Measurements from ENCODE around the gene HMCN2. TPM values are rescaled to one million over a fixed set of nuclear protein-coding genes. Genes with fewer than 3 reads are reported as not detected.

HMCN2 gene
- total and polyA plus RNA-seq, 2 of the 4 experiments (the other 2 are of a cell fraction), result 0.02 TPM; not detected in 1

DNA sequence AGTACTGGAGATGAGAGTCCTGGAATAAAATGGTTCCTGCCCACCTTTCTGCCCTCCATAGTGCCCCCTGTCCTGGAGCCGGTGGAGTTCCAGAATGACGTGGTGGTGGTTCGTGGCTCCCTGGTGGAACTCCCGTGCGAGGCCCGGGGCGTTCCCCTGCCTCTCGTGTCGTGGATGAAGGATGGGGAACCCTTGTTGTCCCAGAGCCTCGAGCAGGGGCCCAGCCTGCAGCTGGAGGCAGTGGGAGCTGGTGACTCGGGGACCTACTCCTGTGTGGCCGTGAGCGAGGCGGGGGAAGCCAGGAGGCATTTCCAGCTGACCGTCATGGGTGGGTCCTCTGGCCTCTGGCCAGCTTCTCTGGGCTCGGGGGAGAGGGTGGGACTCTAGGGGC lies 128.1 kb downstream of the HMCN2 start:
- no peak overlapping the region for H2BK5ac ChIP-seq (ENCODE audit: low read depth, low read length, poor library complexity, severe bottlenecking)
- H3K9me3 ChIP-seq (ENCODE audit: control insufficient read depth, insufficient read depth, low read length), result peaks cover 2% of the 10 kb centered on the region; the same call in 1 of the 2 replicates
- no peak overlapping the region for H2BK20ac ChIP-seq (ENCODE audit: low read depth, low read length)
- in situ Hi-C loops (cut with MboI; ENCODE audit: low sequenced_read_pairs), result no loop called here
- POLR2A ChIA-PET (ENCODE audit: unreplicated experiment), result no interaction called here
- no peak overlapping the region for H2BK120ac ChIP-seq (ENCODE audit: low read depth, low read length)
- CTCF ChIA-PET, result no interaction called here
- no peak overlapping the region for H3K56ac ChIP-seq (ENCODE audit: extremely low read depth, insufficient read depth, low read length)
- no peak overlapping the region for H3K27ac ChIP-seq (ENCODE audit: insufficient read depth, low read length)
- TF ChIP-seq, protein P1, sequence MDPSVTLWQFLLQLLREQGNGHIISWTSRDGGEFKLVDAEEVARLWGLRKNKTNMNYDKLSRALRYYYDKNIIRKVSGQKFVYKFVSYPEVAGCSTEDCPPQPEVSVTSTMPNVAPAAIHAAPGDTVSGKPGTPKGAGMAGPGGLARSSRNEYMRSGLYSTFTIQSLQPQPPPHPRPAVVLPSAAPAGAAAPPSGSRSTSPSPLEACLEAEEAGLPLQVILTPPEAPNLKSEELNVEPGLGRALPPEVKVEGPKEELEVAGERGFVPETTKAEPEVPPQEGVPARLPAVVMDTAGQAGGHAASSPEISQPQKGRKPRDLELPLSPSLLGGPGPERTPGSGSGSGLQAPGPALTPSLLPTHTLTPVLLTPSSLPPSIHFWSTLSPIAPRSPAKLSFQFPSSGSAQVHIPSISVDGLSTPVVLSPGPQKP (IDR thresholded peaks at IDR 0.05; ENCODE audit: borderline replicate concordance, low read depth, low read length), result no peak
- TF ChIP-seq FOS (IDR thresholded peaks at IDR 0.05; ENCODE audit: low read depth, low read length) (no peak), BHLHE40 (IDR thresholded peaks at IDR 0.05; ENCODE audit: low read depth, low read length) (no peak), SMC3 (IDR thresholded peaks at IDR 0.05; ENCODE audit: low read depth, low read length) (no peak), RFX5 (IDR thresholded peaks at IDR 0.05; ENCODE audit: low read depth, low read length) (no peak), NFE2L2 (IDR thresholded peaks at IDR 0.05; ENCODE audit: low read depth, low read length) (no peak), RCOR1 (IDR thresholded peaks at IDR 0.05; ENCODE audit: insufficient replicate concordance, low read length) (no peak), POLR2A (IDR thresholded peaks at IDR 0.05; ENCODE audit: low read depth, low read length) (no peak), RAD21 (IDR thresholded peaks at IDR 0.05; ENCODE audit: low read length) (no peak), CHD1 (IDR thresholded peaks at IDR 0.05; ENCODE audit: low read depth, low read length) (no peak)
- TF ChIP-seq, protein P2, sequence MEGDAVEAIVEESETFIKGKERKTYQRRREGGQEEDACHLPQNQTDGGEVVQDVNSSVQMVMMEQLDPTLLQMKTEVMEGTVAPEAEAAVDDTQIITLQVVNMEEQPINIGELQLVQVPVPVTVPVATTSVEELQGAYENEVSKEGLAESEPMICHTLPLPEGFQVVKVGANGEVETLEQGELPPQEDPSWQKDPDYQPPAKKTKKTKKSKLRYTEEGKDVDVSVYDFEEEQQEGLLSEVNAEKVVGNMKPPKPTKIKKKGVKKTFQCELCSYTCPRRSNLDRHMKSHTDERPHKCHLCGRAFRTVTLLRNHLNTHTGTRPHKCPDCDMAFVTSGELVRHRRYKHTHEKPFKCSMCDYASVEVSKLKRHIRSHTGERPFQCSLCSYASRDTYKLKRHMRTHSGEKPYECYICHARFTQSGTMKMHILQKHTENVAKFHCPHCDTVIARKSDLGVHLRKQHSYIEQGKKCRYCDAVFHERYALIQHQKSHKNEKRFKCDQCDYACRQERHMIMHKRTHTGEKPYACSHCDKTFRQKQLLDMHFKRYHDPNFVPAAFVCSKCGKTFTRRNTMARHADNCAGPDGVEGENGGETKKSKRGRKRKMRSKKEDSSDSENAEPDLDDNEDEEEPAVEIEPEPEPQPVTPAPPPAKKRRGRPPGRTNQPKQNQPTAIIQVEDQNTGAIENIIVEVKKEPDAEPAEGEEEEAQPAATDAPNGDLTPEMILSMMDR (conservative IDR thresholded peaks at IDR 0.05; ENCODE audit: low read depth, low read length), result no peak
- TF ChIP-seq, protein P3, sequence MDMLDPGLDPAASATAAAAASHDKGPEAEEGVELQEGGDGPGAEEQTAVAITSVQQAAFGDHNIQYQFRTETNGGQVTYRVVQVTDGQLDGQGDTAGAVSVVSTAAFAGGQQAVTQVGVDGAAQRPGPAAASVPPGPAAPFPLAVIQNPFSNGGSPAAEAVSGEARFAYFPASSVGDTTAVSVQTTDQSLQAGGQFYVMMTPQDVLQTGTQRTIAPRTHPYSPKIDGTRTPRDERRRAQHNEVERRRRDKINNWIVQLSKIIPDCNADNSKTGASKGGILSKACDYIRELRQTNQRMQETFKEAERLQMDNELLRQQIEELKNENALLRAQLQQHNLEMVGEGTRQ (IDR thresholded peaks at IDR 0.05; ENCODE audit: low read depth, low read length), result no peak
- no peak overlapping the region for H2AFZ ChIP-seq (replicated peaks; ENCODE audit: low read length, poor library complexity)
- H4K20me1 ChIP-seq (ENCODE audit: insufficient read depth, low read length), result no peaks in the 10 kb centered on the region; the same call in 1 of the 2 replicates
- H3K4ac ChIP-seq (ENCODE audit: low read depth, low read length), result no peak overlapping the region
- BruUV-seq (replicated peaks), result no TSS peak
- H2BK15ac ChIP-seq (ENCODE audit: low read depth, low read length), result no peak overlapping the region
- H3K79me1 ChIP-seq (ENCODE audit: low read depth in 1 of 2, low read length in 2 of 2), result no peaks in the 10 kb centered on the region
- H3K4me1 ChIP-seq (ENCODE audit: control insufficient read depth, insufficient read depth, low read length), result no peaks in the 10 kb centered on the region
- no peak overlapping the region for H4K8ac ChIP-seq (ENCODE audit: low read depth in 2 of 2, low read length in 2 of 2)
- no peak overlapping the region for H2AK9ac ChIP-seq (replicated peaks; ENCODE audit: low read depth, low read length, poor library complexity)
- 57% methylated on average over 5 of the region's 16 CpGs; no CpG with 5 or more reads in 1 of the 2 experiments for WGBS, 2 experiments (ENCODE audit: extremely low coverage in 2 of 2, insufficient read length in 1 of 2)
- no peak for DNase-seq
- H3K14ac ChIP-seq (replicated peaks; ENCODE audit: low read depth, low read length), result no peak overlapping the region
- H3K18ac ChIP-seq (ENCODE audit: low read depth, low read length), result no peak overlapping the region
- no peaks in the 10 kb centered on the region for H3K36me3 ChIP-seq (ENCODE audit: control insufficient read depth, insufficient read depth, low read length)
- H4K5ac ChIP-seq (ENCODE audit: low read depth, low read length), result no peak overlapping the region
- H4K91ac ChIP-seq (ENCODE audit: insufficient read depth, low read depth, low read length), result no peak overlapping the region
- H3K23ac ChIP-seq (ENCODE audit: low read depth, low read length), result no peak overlapping the region
- no peak overlapping the region for H3K4me3 ChIP-seq (ENCODE audit: insufficient read depth, low read depth, low read length)
- no peak overlapping the region for H3K9ac ChIP-seq (ENCODE audit: low read depth, low read length)
- H3K4me2 ChIP-seq (ENCODE audit: low read depth, low read length), result no peak overlapping the region
- peaks cover 14% of the 10 kb centered on the region; the same call in 1 of the 2 replicates for H3K27me3 ChIP-seq (ENCODE audit: control insufficient read depth, insufficient read depth, low read length)
- no peak overlapping the region for H2AK5ac ChIP-seq (ENCODE audit: low read depth, low read length)
- dilution Hi-C loops (cut with HindIII; ENCODE audit: low sequenced_read_pairs, unreplicated experiment), result no loop called here
- intact Hi-C loops (cut with micrococcal nuclease), result no loop called here
- no peak for ATAC-seq (ENCODE audit: low read depth)
- H3K9me1 ChIP-seq (ENCODE audit: insufficient read depth, low read length), result no peaks in the 10 kb centered on the region
